ENCODE data around the gene TEP1. TPM values are rescaled to one million over a fixed set of nuclear protein-coding genes. Genes with fewer than 3 reads are reported as not detected.

TEP1 gene
- total and polyA plus RNA-seq, 2 of the 8 experiments (the other 6 are each of a cell fraction or from before 2014, with no cell fraction given): 6.9 to 10.7 TPM

GRCh38 chr14:20415782-20416206, 2.5 kb upstream of the TEP1 start:
- Histone ChIP-seq H2BK12ac (ENCODE audit: low read depth, low read length) (no peak overlapping the region), H2BK15ac (ENCODE audit: low read length) (no peak overlapping the region), H3K9me3 (ENCODE audit: insufficient read depth in 2 of 2, low read depth in 1 of 2, low read length in 1 of 2) (no peaks in the 10 kb centered on the region), H3K36me3 (ENCODE audit: control insufficient read depth in 2 of 4, insufficient read depth in 4 of 4, low read length in 3 of 4) (no peaks in the 10 kb centered on the region), H3K4ac (replicated peaks; ENCODE audit: insufficient read length, low read depth, low read length) (no peak overlapping the region), H4K8ac (ENCODE audit: extremely low read depth, insufficient read depth, low read length) (no peak overlapping the region), H3K27me3 (replicated peaks in 1 of 4; ENCODE audit: control insufficient read depth in 3 of 4, extremely low read depth in 1 of 4, insufficient read depth in 3 of 4, low read length in 3 of 4) (no peaks in the 10 kb centered on the region), H4K91ac (replicated peaks; ENCODE audit: insufficient read length, low read length) (no peak overlapping the region), H3K18ac (ENCODE audit: extremely low read depth, low read length) (no peak overlapping the region), H4K5ac (ENCODE audit: insufficient read length, low read depth, low read length) (no peak overlapping the region), H2BK20ac (ENCODE audit: low read length) (0 out of 2 replicates have a peak overlapping the region, but pooled peaks have one; percentile 61), H3K4me2 (ENCODE audit: insufficient read depth in 1 of 2, low read depth in 2 of 2, low read length in 2 of 2) (no peak overlapping the region), H3K9ac (replicated peaks in 1 of 4; ENCODE audit: extremely low read depth in 1 of 4, low read depth in 3 of 4, low read length in 3 of 4) (no peak overlapping the region), H3K79me2 (ENCODE audit: control insufficient read depth in 1 of 2, insufficient read depth in 2 of 2, low read length in 2 of 2) (no peaks in the 10 kb centered on the region; a peak in 1 of 4 replicates), H4K20me1 (replicated peaks in 1 of 2; ENCODE audit: control insufficient read depth in 1 of 2, insufficient read depth in 2 of 2, low read length in 2 of 2) (no peaks in the 10 kb centered on the region), H2BK120ac (replicated peaks; ENCODE audit: low read depth, low read length) (no peak overlapping the region), H3K14ac (ENCODE audit: insufficient read length) (no peak overlapping the region), H3K23ac (ENCODE audit: insufficient read length) (no peak overlapping the region), H3K27ac (ENCODE audit: low read depth, low read length) (no peak overlapping the region), H2AK5ac (ENCODE audit: low read depth, low read length) (no peak overlapping the region), H3K23me2 (ENCODE audit: low read depth, low read length) (peaks cover 7% of the 10 kb centered on the region), H3K4me1 (replicated peaks in 1 of 4; ENCODE audit: control insufficient read depth in 3 of 4, insufficient read depth in 4 of 4, low read length in 3 of 4) (peaks cover 0 to 5% (median 3%) of the 10 kb centered on the region in 4 experiments; a peak in 3 of 7 replicates), H3K56ac (replicated peaks; ENCODE audit: insufficient read length, low read depth, low read length) (no peak overlapping the region), H2BK5ac (ENCODE audit: low read depth, low read length) (no peak overlapping the region), H3K79me1 (ENCODE audit: low read depth, low read length) (0 out of 2 replicates have a peak, but pooled peaks cover 3% of the 10 kb centered on the region), H3K4me3 (ENCODE audit: extremely low read depth in 1 of 4, insufficient read depth in 2 of 4, low read depth in 3 of 4, low read length in 4 of 4) (no peak overlapping the region), H2AFZ (ENCODE audit: low read length) (no peak overlapping the region)
- POLR2A ChIA-PET (ENCODE audit: partially characterized antibody): interaction anchor here (0.9 to 3.4 kb wide), 6 partner anchors 19 to 73 kb away, joined by 3 to 23 read pairs (median 4); partner anchors contain the start of genes APEX1, OSGEP, PARP2 and PNP
- FAIRE-seq (no peak), DNase-seq (ENCODE audit: low read depth in 1 of 2, low spot score in 2 of 2) (no peak)
- CTCF ChIA-PET (ENCODE audit: partially characterized antibody): interaction anchor here (0.7 to 3.7 kb wide), 32 partner anchors 9 to 600 kb away, joined by 3 to 35 read pairs (median 5); partner anchors contain the start of genes APEX1, KLHL33 and PNP
- 48% methylated on average over 3 of the region's 3 CpGs; no CpG with 5 or more reads in 1 of the 2 experiments for WGBS, 2 experiments (ENCODE audit: extremely low coverage in 1 of 2, insufficient coverage in 1 of 2, insufficient read length in 1 of 2, insufficient replicate concordance in 2 of 2, low coverage in 1 of 2, low lambda C conversion rate in 2 of 2, missing lambda C conversion rate in 1 of 2)
- no peak for TF ChIP-seq CTBP2 (IDR thresholded peaks at IDR 0.05; ENCODE audit: borderline replicate concordance, insufficient read depth, insufficient read length, low read length)
- TF ChIP-seq, protein P1, sequence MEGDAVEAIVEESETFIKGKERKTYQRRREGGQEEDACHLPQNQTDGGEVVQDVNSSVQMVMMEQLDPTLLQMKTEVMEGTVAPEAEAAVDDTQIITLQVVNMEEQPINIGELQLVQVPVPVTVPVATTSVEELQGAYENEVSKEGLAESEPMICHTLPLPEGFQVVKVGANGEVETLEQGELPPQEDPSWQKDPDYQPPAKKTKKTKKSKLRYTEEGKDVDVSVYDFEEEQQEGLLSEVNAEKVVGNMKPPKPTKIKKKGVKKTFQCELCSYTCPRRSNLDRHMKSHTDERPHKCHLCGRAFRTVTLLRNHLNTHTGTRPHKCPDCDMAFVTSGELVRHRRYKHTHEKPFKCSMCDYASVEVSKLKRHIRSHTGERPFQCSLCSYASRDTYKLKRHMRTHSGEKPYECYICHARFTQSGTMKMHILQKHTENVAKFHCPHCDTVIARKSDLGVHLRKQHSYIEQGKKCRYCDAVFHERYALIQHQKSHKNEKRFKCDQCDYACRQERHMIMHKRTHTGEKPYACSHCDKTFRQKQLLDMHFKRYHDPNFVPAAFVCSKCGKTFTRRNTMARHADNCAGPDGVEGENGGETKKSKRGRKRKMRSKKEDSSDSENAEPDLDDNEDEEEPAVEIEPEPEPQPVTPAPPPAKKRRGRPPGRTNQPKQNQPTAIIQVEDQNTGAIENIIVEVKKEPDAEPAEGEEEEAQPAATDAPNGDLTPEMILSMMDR (IDR thresholded peaks at IDR 0.05; ENCODE audit: control extremely low read depth in 1 of 3, insufficient read depth in 1 of 3, low read depth in 1 of 3, low read length in 3 of 3): peak in 2 of 3 experiments; percentile 39 to 69; a peak in 3 of 4 replicates
- no peak for TF ChIP-seq SP1 (IDR thresholded peaks at IDR 0.05; ENCODE audit: low read depth, low read length)
- TF ChIP-seq CEBPB (IDR thresholded peaks at IDR 0.05; ENCODE audit: low read depth, low read length): 0 out of 2 replicates have a peak, but pooled peaks have one; percentile 25
- peak; percentile 57 to 58 for TF ChIP-seq RAD21 (IDR thresholded peaks at IDR 0.05 in 1 of 2, conservative IDR thresholded peaks at IDR 0.05 in 1 of 2; ENCODE audit: low read depth in 2 of 2, low read length in 2 of 2)
